Prostate gland (tissue), 2 donors: ENCODE measurements around the gene ZNF385D.

ENCODE experiments used
- CTCF ChIP-seq, 4 experiments: fragments of 200-600 bp in 2 of 4; fragments of 450-650 bp in 2 of 4; sonication (generic) in 2 of 4; IDR thresholded peaks; 1 replicate in 3 of 4; 2 replicates in 1 of 4; pipeline ENCODE4 v1.5.1; 2016 to 2019; ENCODE audit warnings: antibody characterized with exemption in 4 of 4, mild to moderate bottlenecking in 2 of 4, moderate library complexity in 2 of 4
- POLR2A ChIP-seq: fragments of 450-650 bp; IDR thresholded peaks from one replicate; pipeline ENCODE4 v1.6.1; 2016; ENCODE audit warnings: antibody characterized with exemption, mild to moderate bottlenecking

DNA sequence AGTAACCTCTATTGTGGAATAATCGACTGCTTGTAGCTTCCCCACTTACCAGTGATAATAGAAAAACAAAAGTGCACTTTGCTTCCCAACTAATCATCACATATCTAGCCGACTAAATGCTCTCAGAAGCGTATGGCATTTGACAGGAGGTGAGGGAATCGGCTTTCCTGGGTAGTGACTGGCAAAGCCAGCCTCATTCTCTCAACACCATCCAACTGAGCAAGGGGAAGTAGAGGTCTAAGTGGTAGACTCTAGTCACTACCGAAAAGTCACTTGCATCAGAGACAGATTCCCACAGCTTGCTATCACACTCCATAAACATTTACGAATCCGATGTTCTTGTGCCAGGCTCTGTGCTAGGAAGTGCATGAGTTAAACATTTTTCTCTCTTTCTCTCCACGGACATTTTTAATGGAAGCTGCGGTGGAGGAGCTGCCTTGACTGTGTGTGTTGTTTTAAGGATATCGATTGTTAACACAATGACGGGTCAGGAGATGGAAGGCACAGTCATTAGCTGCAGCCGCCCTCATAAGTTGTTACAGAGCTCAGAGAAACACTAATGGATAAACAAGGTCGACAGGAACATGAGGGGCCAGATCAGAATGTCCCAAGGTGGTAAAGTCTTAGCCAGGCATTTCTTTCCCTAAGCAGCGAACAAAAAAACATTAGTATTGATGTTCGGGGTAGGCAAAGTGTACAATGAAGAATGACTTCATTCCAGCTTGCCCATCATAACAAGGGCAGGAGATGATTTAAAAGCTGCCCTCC, 11.9 kb downstream of the ZNF385D start:
- TF ChIP-seq CTCF (IDR thresholded peaks at IDR 0.05), result no peak
- TF ChIP-seq POLR2A, result no peak
